ENCODE data around the gene CTBP1. TPM values are rescaled to one million over a fixed set of nuclear protein-coding genes. Genes with fewer than 3 reads are reported as not detected.

Gene CTBP1
- total RNA-seq, 1 donor from 2014 or later: 121 TPM

DNA sequence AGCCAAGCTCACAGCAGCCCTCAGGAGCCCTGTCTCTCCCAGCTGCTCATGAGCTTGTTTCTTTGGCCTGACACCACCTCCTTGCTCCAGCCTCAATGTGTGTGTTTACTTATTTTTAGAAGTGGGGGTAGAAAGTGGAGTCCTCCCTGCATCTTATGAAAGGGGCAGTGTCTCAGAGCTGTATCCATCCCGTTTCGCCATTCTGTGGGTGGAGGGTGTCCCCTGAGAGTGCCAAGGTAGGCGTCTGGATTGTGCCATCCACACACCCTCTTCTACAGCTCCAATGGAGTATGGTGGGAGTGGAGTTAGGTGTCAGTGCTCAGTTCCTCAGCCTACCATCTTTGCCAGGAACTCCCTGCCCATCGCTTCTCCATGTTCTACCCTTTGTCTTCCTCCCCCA lies 84.9 kb downstream of the CTBP1 start:
- no peak for ATAC-seq
- DNase-seq (ENCODE audit: missing footprints): no peak
- intact Hi-C loops (cut with DNase I): no loop called here

Other genes starting within 250 kb of the CTBP1 start
- 21.0 TPM for gene FGFRL1, start 237.5 kb downstream of the CTBP1 start, total RNA-seq
- 1.7 TPM for gene RNF212, start 135.6 kb downstream of the CTBP1 start, total RNA-seq
- gene SPON2, start 76.5 kb downstream of the CTBP1 start, total RNA-seq: 22.6 TPM
- 50.4 TPM for gene MAEA, start 40.8 kb upstream of the CTBP1 start, total RNA-seq
- 6.5 TPM for gene UVSSA, start 98.1 kb upstream of the CTBP1 start, total RNA-seq
- not detected for gene NKX1-1, start 157.3 kb upstream of the CTBP1 start, total RNA-seq